H1 (cell line): ENCODE results near the gene EPB41L5. TPM values are rescaled to one million over a fixed set of nuclear protein-coding genes. Genes with fewer than 3 reads are reported as not detected.

Source experiments
- CTCF ChIA-PET: fragments of 300-600 bp; sonication (Branson Sonifier 250); formaldehyde crosslinking; loops from one replicate; lab custom pipeline; 2021; ENCODE audit not compliant: partially characterized antibody; lab: Charles Lee
- POLR2A ChIA-PET: fragments of 300-600 bp; sonication (Branson Sonifier 250); formaldehyde crosslinking; loops from one replicate; lab custom pipeline; 2021; ENCODE audit warnings: inconsistent platforms; ENCODE audit not compliant: partially characterized antibody; lab: Charles Lee
- DNase-seq, 2 experiments: peaks; one replicate each; pipeline versions ENCODE4 v3.0.0 to v3.0.0-alpha.2; 2010 to 2022; ENCODE audit warnings: low spot score in 2 of 2, low read depth in 1 of 2, mixed read lengths in 1 of 2
- FAIRE-seq: peaks from 2 replicates; lab custom pipeline; 2011; peaks lifted over from hg19 to GRCh38; lab: Jason Lieb, UNC
- H2AFZ ChIP-seq: 2 replicates; pipeline ENCODE4 v1.8.1; 2012; ENCODE audit warnings: low read length, inconsistent platforms
- H2AK5ac ChIP-seq: 2 replicates; pipeline ENCODE4 v1.6.1; 2013; ENCODE audit warnings: low read depth, low read length
- H2BK120ac ChIP-seq: replicated peaks from 2 replicates; pipeline ENCODE3; 2013; ENCODE audit warnings: low read depth, low read length, inconsistent platforms
- H2BK12ac ChIP-seq: 2 replicates; pipeline ENCODE4 v1.6.1; 2013; ENCODE audit warnings: low read depth, low read length
- H2BK15ac ChIP-seq: 2 replicates; pipeline ENCODE4 v1.6.1; 2013; ENCODE audit warnings: low read length
- H2BK20ac ChIP-seq: 2 replicates; pipeline ENCODE4 v1.6.1; 2013; ENCODE audit warnings: low read length
- H2BK5ac ChIP-seq: 2 replicates; pipeline ENCODE4 v1.6.1; 2013; ENCODE audit warnings: low read depth, low read length
- H3K14ac ChIP-seq: 2 replicates; pipeline ENCODE4 v1.6.1; 2013; ENCODE audit warnings: inconsistent platforms; ENCODE audit not compliant: insufficient read length
- H3K18ac ChIP-seq: 2 replicates; pipeline ENCODE4 v1.6.1; 2013; ENCODE audit warnings: low read length; ENCODE audit errors: extremely low read depth
- H3K23ac ChIP-seq: 2 replicates; pipeline ENCODE4 v1.6.1; 2013; ENCODE audit warnings: inconsistent platforms; ENCODE audit not compliant: insufficient read length
- H3K23me2 ChIP-seq: 2 replicates; pipeline ENCODE4 v1.6.1; 2013; ENCODE audit warnings: low read depth, low read length
- H3K27ac ChIP-seq: 2 replicates; pipeline ENCODE4 v1.6.1; 2011; ENCODE audit warnings: low read depth, low read length, inconsistent platforms
- H3K27me3 ChIP-seq, 4 experiments: replicated peaks in 1 of 4; 1 replicate in 1 of 4; 2 replicates in 3 of 4; pipeline versions ENCODE4 v1.6.1 to v1.8.1; 2011 to 2013; ENCODE audit warnings: low read length in 3 of 4, mild to moderate bottlenecking in 3 of 4, inconsistent platforms in 2 of 4, mixed read lengths in 2 of 4, moderate library complexity in 1 of 4; ENCODE audit not compliant: control insufficient read depth in 3 of 4, insufficient read depth in 3 of 4; ENCODE audit errors: extremely low read depth in 1 of 4
- H3K36me3 ChIP-seq, 4 experiments: 2 replicates each; pipeline versions ENCODE4 v1.6.1 to v1.8.1; 2011 to 2013; ENCODE audit warnings: mild to moderate bottlenecking in 4 of 4, low read length in 3 of 4, moderate library complexity in 2 of 4, control low read depth in 1 of 4, inconsistent platforms in 1 of 4; ENCODE audit not compliant: insufficient read depth in 4 of 4, control insufficient read depth in 2 of 4
- H3K4ac ChIP-seq: replicated peaks from 2 replicates; pipeline ENCODE3; 2013; ENCODE audit warnings: low read length, low read depth, mixed read lengths, inconsistent platforms; ENCODE audit not compliant: insufficient read length
- H3K4me1 ChIP-seq, 4 experiments: replicated peaks in 1 of 4; 1 replicate in 1 of 4; 2 replicates in 3 of 4; pipeline versions ENCODE4 v1.6.1 to v1.8.1; 2011 to 2013; ENCODE audit warnings: low read length in 3 of 4, inconsistent platforms in 2 of 4, mixed read lengths in 1 of 4; ENCODE audit not compliant: insufficient read depth in 4 of 4, control insufficient read depth in 3 of 4
- H3K4me2 ChIP-seq, 2 experiments: 2 replicates each; pipeline versions ENCODE4 v1.6.1 to v1.8.1; 2011 to 2013; ENCODE audit warnings: low read depth in 2 of 2, low read length in 2 of 2, control low read depth in 1 of 2, inconsistent platforms in 1 of 2, mild to moderate bottlenecking in 1 of 2; ENCODE audit not compliant: insufficient read depth in 1 of 2
- H3K4me3 ChIP-seq, 4 experiments: fragments of 200-600, 300-600 bp in 1 of 4; sonication (generic), shearing (Covaris generic), sonication (Bioruptor Twin) in 1 of 4; 2 replicates each; pipeline versions ENCODE4 v1.5.1 to v1.8.1; 2011 to 2016; ENCODE audit warnings: low read length in 4 of 4, low read depth in 3 of 4, control low read depth in 2 of 4, inconsistent platforms in 2 of 4, mild to moderate bottlenecking in 2 of 4, mixed read lengths in 1 of 4, moderate library complexity in 1 of 4; ENCODE audit not compliant: insufficient read depth in 2 of 4; ENCODE audit errors: extremely low read depth in 1 of 4
- H3K56ac ChIP-seq: replicated peaks from 2 replicates; pipeline ENCODE3; 2013; ENCODE audit warnings: low read depth, mild to moderate bottlenecking, mixed read lengths, low read length, inconsistent platforms; ENCODE audit not compliant: insufficient read length
- H3K79me1 ChIP-seq: 2 replicates; pipeline ENCODE4 v1.6.1; 2013; ENCODE audit warnings: low read depth, low read length, control low read depth
- H3K79me2 ChIP-seq, 2 experiments: 2 replicates each; pipeline versions ENCODE4 v1.6.1 to v1.8.1; 2012 to 2013; ENCODE audit warnings: low read length in 2 of 2, mild to moderate bottlenecking in 2 of 2, inconsistent platforms in 1 of 2; ENCODE audit not compliant: insufficient read depth in 2 of 2, control insufficient read depth in 1 of 2
- H3K9ac ChIP-seq, 4 experiments: replicated peaks in 1 of 4; 1 replicate in 1 of 4; 2 replicates in 3 of 4; pipeline versions ENCODE4 v1.6.1 to v1.8.1; 2011 to 2013; ENCODE audit warnings: low read depth in 3 of 4, low read length in 3 of 4, control low read depth in 2 of 4, mild to moderate bottlenecking in 2 of 4, moderate library complexity in 2 of 4, inconsistent platforms in 1 of 4; ENCODE audit errors: extremely low read depth in 1 of 4
- H3K9me3 ChIP-seq, 2 experiments: 2 replicates each; pipeline versions ENCODE4 v1.6.1 to v1.8.1; 2012 to 2013; ENCODE audit warnings: mild to moderate bottlenecking in 2 of 2, moderate library complexity in 2 of 2, control low read depth in 1 of 2, inconsistent platforms in 1 of 2, low read depth in 1 of 2, low read length in 1 of 2, mixed read lengths in 1 of 2; ENCODE audit not compliant: insufficient read depth in 2 of 2
- H4K20me1 ChIP-seq, 2 experiments: replicated peaks in 1 of 2; 2 replicates each; pipeline versions ENCODE3 to v1.8.1; 2011 to 2013; ENCODE audit warnings: inconsistent platforms in 2 of 2, low read length in 2 of 2, mild to moderate bottlenecking in 1 of 2; ENCODE audit not compliant: insufficient read depth in 2 of 2, control insufficient read depth in 1 of 2
- H4K5ac ChIP-seq: 2 replicates; pipeline ENCODE4 v1.6.1; 2013; ENCODE audit warnings: low read length, low read depth, mixed read lengths, inconsistent platforms; ENCODE audit not compliant: insufficient read length
- H4K8ac ChIP-seq: 2 replicates; pipeline ENCODE4 v1.8.0; 2013; ENCODE audit warnings: mild to moderate bottlenecking, moderate library complexity, low read length, inconsistent platforms; ENCODE audit not compliant: insufficient read depth; ENCODE audit errors: extremely low read depth
- H4K91ac ChIP-seq: replicated peaks from 2 replicates; pipeline ENCODE3; 2013; ENCODE audit warnings: low read length, mixed read lengths, inconsistent platforms; ENCODE audit not compliant: insufficient read length
- RNF2 ChIP-seq: fragments of 200-900, 300-1000 bp; sonication (generic); IDR thresholded peaks from 2 replicates; pipeline ENCODE4 v1.7.1; 2016; ENCODE audit warnings: borderline replicate concordance, low read depth, mild to moderate bottlenecking, antibody characterized with exemption, low read length; ENCODE audit not compliant: poor library complexity, severe bottlenecking; ENCODE audit errors: missing control alignments
- TEAD4 ChIP-seq: IDR thresholded peaks from 2 replicates; pipeline ENCODE4 v1.6.1; 2012; ENCODE audit warnings: low read depth, low read length, inconsistent platforms, mixed read lengths
- WGBS, 2 experiments: shearing (Covaris generic) in 1 of 2; methylation state at CpG; one replicate each; pipeline versions ENCODE4 v1.1.6 to v1.1.7; 2013 to 2015; ENCODE audit warnings: low lambda C conversion rate in 2 of 2, mixed read lengths in 2 of 2, inconsistent platforms in 1 of 2, low coverage in 1 of 2, missing lambda C conversion rate in 1 of 2; ENCODE audit not compliant: insufficient replicate concordance in 2 of 2, insufficient coverage in 1 of 2, insufficient read length in 1 of 2; ENCODE audit errors: extremely low coverage in 1 of 2, missing lambda C conversion rate in 1 of 2; 5-methylcytosine and 5-hydroxymethylcytosine counted together
- polyA plus RNA-seq, 7 experiments: library from polyadenylated mRNA; depleted of rRNA in 3 of 7; stranded (reverse) in 5 of 7; unstranded in 2 of 7; fragments of >200 nt in 5 of 7; fragments of 200-250 nt in 2 of 7; gene quantifications; 1 replicate in 5 of 7; 2 replicates in 1 of 7; 4 replicates in 1 of 7; pipeline versions ENCODE4 v1.2.1 to v1.2.3, GENCODE V29; 2011 to 2013; ENCODE audit warnings: missing spikeins in 2 of 7, mixed read lengths in 2 of 7
- total RNA-seq: library from RNA; stranded (reverse); fragmentation: NEBNext Ultra II Directional; extraction: Animal tissue kit (Norgen Biotek cat#: 25700); gene quantifications from 2 replicates; pipeline ENCODE4 v1.2.1, GENCODE V29; 2021
- TF ChIP-seq, protein P1 (sequence below), 3 experiments: IDR thresholded peaks; 1 replicate in 2 of 3; 2 replicates in 1 of 3; pipeline versions ENCODE4 v1.5.1 to v1.6.1; 2011; ENCODE audit warnings: low read length in 3 of 3, mild to moderate bottlenecking in 3 of 3, inconsistent platforms in 2 of 3, low read depth in 1 of 3, moderate library complexity in 1 of 3; ENCODE audit not compliant: insufficient read depth in 1 of 3; ENCODE audit errors: control extremely low read depth in 1 of 3

EPB41L5 gene
- total and polyA plus RNA-seq, 2 of the 8 experiments (the other 6 are each of a cell fraction or from before 2014, with no cell fraction given) = 13.5 to 32.3 TPM

DNA sequence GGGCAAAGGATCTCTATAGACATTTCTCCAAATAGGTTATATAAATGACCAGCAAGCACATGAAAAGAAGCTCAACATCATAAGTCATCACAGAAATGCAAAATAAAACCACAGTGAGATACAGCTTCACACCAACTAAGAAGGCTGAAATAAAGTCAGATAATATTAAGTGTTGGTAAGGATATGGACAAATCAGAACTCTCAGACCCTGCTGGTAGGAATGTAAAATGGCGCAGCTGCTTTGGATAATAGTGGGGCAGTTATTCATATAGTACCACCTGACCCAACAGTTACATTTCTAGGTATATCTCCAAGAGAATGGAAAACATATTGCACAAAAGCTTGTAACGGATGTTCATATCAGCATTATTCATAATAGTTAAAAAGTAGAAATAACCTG lies 14.0 kb downstream of the EPB41L5 start:
- Histone ChIP-seq H4K91ac (no peak overlapping the region), H3K56ac (no peak overlapping the region), H3K4me1 (peaks cover 0 to 7% (median 4%) of the 10 kb centered on the region in 4 experiments; a peak in 4 of 7 replicates), H3K14ac (no peak overlapping the region), H3K4ac (no peak overlapping the region), H3K36me3 (no peaks in the 10 kb centered on the region; a peak in 2 of 8 replicates), H2BK15ac (no peak overlapping the region), H3K79me2 (peaks cover 0 to 49% of the 10 kb centered on the region in 2 experiments; a peak in 2 of 4 replicates), H3K27ac (no peak overlapping the region), H3K9me3 (no peaks in the 10 kb centered on the region), H4K5ac (no peak overlapping the region), H2BK20ac (no peak overlapping the region), H2BK12ac (no peak overlapping the region), H3K23ac (no peak overlapping the region), H2AK5ac (no peak overlapping the region), H2BK5ac (no peak overlapping the region), H2BK120ac (no peak overlapping the region), H3K27me3 (no peaks in the 10 kb centered on the region), H3K4me2 (no peak overlapping the region), H3K23me2 (no peaks in the 10 kb centered on the region), H3K9ac (no peak overlapping the region), H4K8ac (no peak overlapping the region), H3K4me3 (no peak overlapping the region), H3K79me1 (no peaks in the 10 kb centered on the region; the same call in 1 of the 2 replicates), H3K18ac (no peak overlapping the region), H2AFZ (no peak overlapping the region), H4K20me1 (no peaks in the 10 kb centered on the region)
- FAIRE-seq (no peak), DNase-seq (no peak)
- CTCF ChIA-PET = interaction anchor here (0.9 to 2.1 kb wide), 4 partner anchors 9 to 53 kb away, joined by 3 to 6 read pairs (median 4); partner anchors contain the start of gene EPB41L5
- TF ChIP-seq TEAD4 (peak; percentile 89), RNF2 (no peak)
- TF ChIP-seq, protein P1, sequence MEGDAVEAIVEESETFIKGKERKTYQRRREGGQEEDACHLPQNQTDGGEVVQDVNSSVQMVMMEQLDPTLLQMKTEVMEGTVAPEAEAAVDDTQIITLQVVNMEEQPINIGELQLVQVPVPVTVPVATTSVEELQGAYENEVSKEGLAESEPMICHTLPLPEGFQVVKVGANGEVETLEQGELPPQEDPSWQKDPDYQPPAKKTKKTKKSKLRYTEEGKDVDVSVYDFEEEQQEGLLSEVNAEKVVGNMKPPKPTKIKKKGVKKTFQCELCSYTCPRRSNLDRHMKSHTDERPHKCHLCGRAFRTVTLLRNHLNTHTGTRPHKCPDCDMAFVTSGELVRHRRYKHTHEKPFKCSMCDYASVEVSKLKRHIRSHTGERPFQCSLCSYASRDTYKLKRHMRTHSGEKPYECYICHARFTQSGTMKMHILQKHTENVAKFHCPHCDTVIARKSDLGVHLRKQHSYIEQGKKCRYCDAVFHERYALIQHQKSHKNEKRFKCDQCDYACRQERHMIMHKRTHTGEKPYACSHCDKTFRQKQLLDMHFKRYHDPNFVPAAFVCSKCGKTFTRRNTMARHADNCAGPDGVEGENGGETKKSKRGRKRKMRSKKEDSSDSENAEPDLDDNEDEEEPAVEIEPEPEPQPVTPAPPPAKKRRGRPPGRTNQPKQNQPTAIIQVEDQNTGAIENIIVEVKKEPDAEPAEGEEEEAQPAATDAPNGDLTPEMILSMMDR (IDR thresholded peaks at IDR 0.05; ENCODE audit: control extremely low read depth in 1 of 3, insufficient read depth in 1 of 3, low read depth in 1 of 3, low read length in 3 of 3) = peak in 1 of 3 experiments; percentile 32; a peak in 2 of 4 replicates
- POLR2A ChIA-PET = no interaction called here
- 96% methylated on average over 2 of the region's 2 CpGs; no CpG with 5 or more reads in 1 of the 2 experiments for WGBS, 2 experiments
